H1 (cell line): Measurements from ENCODE around the gene HMGN3. TPM values are rescaled to one million over a fixed set of nuclear protein-coding genes. Genes with fewer than 3 reads are reported as not detected.

Source experiments
- CTCF ChIA-PET: fragments of 300-600 bp; sonication (Branson Sonifier 250); formaldehyde crosslinking; loops from one replicate; lab custom pipeline; 2021; ENCODE audit not compliant: partially characterized antibody; lab: Charles Lee
- POLR2A ChIA-PET: fragments of 300-600 bp; sonication (Branson Sonifier 250); formaldehyde crosslinking; loops from one replicate; lab custom pipeline; 2021; ENCODE audit warnings: inconsistent platforms; ENCODE audit not compliant: partially characterized antibody; lab: Charles Lee
- DNase-seq, 2 experiments: peaks; one replicate each; pipeline versions ENCODE4 v3.0.0 to v3.0.0-alpha.2; 2010 to 2022; ENCODE audit warnings: low spot score in 2 of 2, low read depth in 1 of 2, mixed read lengths in 1 of 2
- FAIRE-seq: peaks from 2 replicates; lab custom pipeline; 2011; peaks lifted over from hg19 to GRCh38; lab: Jason Lieb, UNC
- H2AFZ ChIP-seq: 2 replicates; pipeline ENCODE4 v1.8.1; 2012; ENCODE audit warnings: low read length, inconsistent platforms
- H2AK5ac ChIP-seq: 2 replicates; pipeline ENCODE4 v1.6.1; 2013; ENCODE audit warnings: low read depth, low read length
- H2BK120ac ChIP-seq: replicated peaks from 2 replicates; pipeline ENCODE3; 2013; ENCODE audit warnings: low read depth, low read length, inconsistent platforms
- H2BK12ac ChIP-seq: 2 replicates; pipeline ENCODE4 v1.6.1; 2013; ENCODE audit warnings: low read depth, low read length
- H2BK15ac ChIP-seq: 2 replicates; pipeline ENCODE4 v1.6.1; 2013; ENCODE audit warnings: low read length
- H2BK20ac ChIP-seq: 2 replicates; pipeline ENCODE4 v1.6.1; 2013; ENCODE audit warnings: low read length
- H2BK5ac ChIP-seq: 2 replicates; pipeline ENCODE4 v1.6.1; 2013; ENCODE audit warnings: low read depth, low read length
- H3K14ac ChIP-seq: 2 replicates; pipeline ENCODE4 v1.6.1; 2013; ENCODE audit warnings: inconsistent platforms; ENCODE audit not compliant: insufficient read length
- H3K18ac ChIP-seq: 2 replicates; pipeline ENCODE4 v1.6.1; 2013; ENCODE audit warnings: low read length; ENCODE audit errors: extremely low read depth
- H3K23ac ChIP-seq: 2 replicates; pipeline ENCODE4 v1.6.1; 2013; ENCODE audit warnings: inconsistent platforms; ENCODE audit not compliant: insufficient read length
- H3K23me2 ChIP-seq: 2 replicates; pipeline ENCODE4 v1.6.1; 2013; ENCODE audit warnings: low read depth, low read length
- H3K27ac ChIP-seq: 2 replicates; pipeline ENCODE4 v1.6.1; 2011; ENCODE audit warnings: low read depth, low read length, inconsistent platforms
- H3K27me3 ChIP-seq, 4 experiments: replicated peaks in 1 of 4; 1 replicate in 1 of 4; 2 replicates in 3 of 4; pipeline versions ENCODE4 v1.6.1 to v1.8.1; 2011 to 2013; ENCODE audit warnings: low read length in 3 of 4, mild to moderate bottlenecking in 3 of 4, inconsistent platforms in 2 of 4, mixed read lengths in 2 of 4, moderate library complexity in 1 of 4; ENCODE audit not compliant: control insufficient read depth in 3 of 4, insufficient read depth in 3 of 4; ENCODE audit errors: extremely low read depth in 1 of 4
- H3K36me3 ChIP-seq, 4 experiments: 2 replicates each; pipeline versions ENCODE4 v1.6.1 to v1.8.1; 2011 to 2013; ENCODE audit warnings: mild to moderate bottlenecking in 4 of 4, low read length in 3 of 4, moderate library complexity in 2 of 4, control low read depth in 1 of 4, inconsistent platforms in 1 of 4; ENCODE audit not compliant: insufficient read depth in 4 of 4, control insufficient read depth in 2 of 4
- H3K4ac ChIP-seq: replicated peaks from 2 replicates; pipeline ENCODE3; 2013; ENCODE audit warnings: low read length, low read depth, mixed read lengths, inconsistent platforms; ENCODE audit not compliant: insufficient read length
- H3K4me1 ChIP-seq, 4 experiments: replicated peaks in 1 of 4; 1 replicate in 1 of 4; 2 replicates in 3 of 4; pipeline versions ENCODE4 v1.6.1 to v1.8.1; 2011 to 2013; ENCODE audit warnings: low read length in 3 of 4, inconsistent platforms in 2 of 4, mixed read lengths in 1 of 4; ENCODE audit not compliant: insufficient read depth in 4 of 4, control insufficient read depth in 3 of 4
- H3K4me2 ChIP-seq, 2 experiments: 2 replicates each; pipeline versions ENCODE4 v1.6.1 to v1.8.1; 2011 to 2013; ENCODE audit warnings: low read depth in 2 of 2, low read length in 2 of 2, control low read depth in 1 of 2, inconsistent platforms in 1 of 2, mild to moderate bottlenecking in 1 of 2; ENCODE audit not compliant: insufficient read depth in 1 of 2
- H3K4me3 ChIP-seq, 4 experiments: fragments of 200-600, 300-600 bp in 1 of 4; sonication (generic), shearing (Covaris generic), sonication (Bioruptor Twin) in 1 of 4; 2 replicates each; pipeline versions ENCODE4 v1.5.1 to v1.8.1; 2011 to 2016; ENCODE audit warnings: low read length in 4 of 4, low read depth in 3 of 4, control low read depth in 2 of 4, inconsistent platforms in 2 of 4, mild to moderate bottlenecking in 2 of 4, mixed read lengths in 1 of 4, moderate library complexity in 1 of 4; ENCODE audit not compliant: insufficient read depth in 2 of 4; ENCODE audit errors: extremely low read depth in 1 of 4
- H3K56ac ChIP-seq: replicated peaks from 2 replicates; pipeline ENCODE3; 2013; ENCODE audit warnings: low read depth, mild to moderate bottlenecking, mixed read lengths, low read length, inconsistent platforms; ENCODE audit not compliant: insufficient read length
- H3K79me1 ChIP-seq: 2 replicates; pipeline ENCODE4 v1.6.1; 2013; ENCODE audit warnings: low read depth, low read length, control low read depth
- H3K79me2 ChIP-seq, 2 experiments: 2 replicates each; pipeline versions ENCODE4 v1.6.1 to v1.8.1; 2012 to 2013; ENCODE audit warnings: low read length in 2 of 2, mild to moderate bottlenecking in 2 of 2, inconsistent platforms in 1 of 2; ENCODE audit not compliant: insufficient read depth in 2 of 2, control insufficient read depth in 1 of 2
- H3K9ac ChIP-seq, 4 experiments: replicated peaks in 1 of 4; 1 replicate in 1 of 4; 2 replicates in 3 of 4; pipeline versions ENCODE4 v1.6.1 to v1.8.1; 2011 to 2013; ENCODE audit warnings: low read depth in 3 of 4, low read length in 3 of 4, control low read depth in 2 of 4, mild to moderate bottlenecking in 2 of 4, moderate library complexity in 2 of 4, inconsistent platforms in 1 of 4; ENCODE audit errors: extremely low read depth in 1 of 4
- H3K9me3 ChIP-seq, 2 experiments: 2 replicates each; pipeline versions ENCODE4 v1.6.1 to v1.8.1; 2012 to 2013; ENCODE audit warnings: mild to moderate bottlenecking in 2 of 2, moderate library complexity in 2 of 2, control low read depth in 1 of 2, inconsistent platforms in 1 of 2, low read depth in 1 of 2, low read length in 1 of 2, mixed read lengths in 1 of 2; ENCODE audit not compliant: insufficient read depth in 2 of 2
- H4K20me1 ChIP-seq, 2 experiments: replicated peaks in 1 of 2; 2 replicates each; pipeline versions ENCODE3 to v1.8.1; 2011 to 2013; ENCODE audit warnings: inconsistent platforms in 2 of 2, low read length in 2 of 2, mild to moderate bottlenecking in 1 of 2; ENCODE audit not compliant: insufficient read depth in 2 of 2, control insufficient read depth in 1 of 2
- H4K5ac ChIP-seq: 2 replicates; pipeline ENCODE4 v1.6.1; 2013; ENCODE audit warnings: low read length, low read depth, mixed read lengths, inconsistent platforms; ENCODE audit not compliant: insufficient read length
- H4K8ac ChIP-seq: 2 replicates; pipeline ENCODE4 v1.8.0; 2013; ENCODE audit warnings: mild to moderate bottlenecking, moderate library complexity, low read length, inconsistent platforms; ENCODE audit not compliant: insufficient read depth; ENCODE audit errors: extremely low read depth
- H4K91ac ChIP-seq: replicated peaks from 2 replicates; pipeline ENCODE3; 2013; ENCODE audit warnings: low read length, mixed read lengths, inconsistent platforms; ENCODE audit not compliant: insufficient read length
- BCL11A ChIP-seq, 2 experiments: IDR thresholded peaks; one replicate each; pipeline ENCODE4 v1.6.1; 2011; ENCODE audit warnings: low read depth in 2 of 2, low read length in 2 of 2, mild to moderate bottlenecking in 2 of 2
- CBX5 ChIP-seq: fragments of 300-800, 300-1000 bp; sonication (generic); IDR thresholded peaks from 2 replicates; pipeline ENCODE4 v1.7.1; 2016; ENCODE audit warnings: antibody characterized with exemption, low read length, low read depth
- CEBPB ChIP-seq: IDR thresholded peaks from 2 replicates; pipeline ENCODE4 v1.6.1; 2012; ENCODE audit warnings: low read depth, low read length
- EZH2 ChIP-seq: fragments of 200-600 bp; sonication (generic); IDR thresholded peaks from 2 replicates; pipeline ENCODE4 v1.7.1; 2012; ENCODE audit warnings: low read depth, mild to moderate bottlenecking, moderate library complexity, low read length, inconsistent platforms; ENCODE audit not compliant: severe bottlenecking
- JUN ChIP-seq: IDR thresholded peaks from 2 replicates; pipeline ENCODE4 v1.6.1; 2011; ENCODE audit warnings: low read depth, mild to moderate bottlenecking, improper control_type of control experiment, low read length
- KDM1A ChIP-seq: fragments of 200-600, 300-600 bp; sonication (generic); IDR thresholded peaks from 2 replicates; pipeline ENCODE4 v1.7.1; 2016; ENCODE audit warnings: mild to moderate bottlenecking, low read length, borderline replicate concordance
- NRF1 ChIP-seq: IDR thresholded peaks from 2 replicates; pipeline ENCODE4 v1.6.1; 2011; ENCODE audit warnings: mild to moderate bottlenecking, low read depth, low read length, improper control_type of control experiment
- POLR2A ChIP-seq, 2 experiments: IDR thresholded peaks; 1 replicate in 1 of 2; 2 replicates in 1 of 2; pipeline ENCODE4 v1.6.1; 2011; ENCODE audit warnings: low read depth in 2 of 2, low read length in 2 of 2, mild to moderate bottlenecking in 2 of 2; ENCODE audit errors: control extremely low read depth in 1 of 2
- SAP30 ChIP-seq: fragments of 300-600 bp; sonication (generic); IDR thresholded peaks from 2 replicates; pipeline ENCODE4 v1.7.1; 2012; ENCODE audit warnings: low read length, moderate library complexity, mild to moderate bottlenecking, inconsistent platforms; ENCODE audit not compliant: insufficient read depth, insufficient replicate concordance
- SIN3A ChIP-seq, 2 experiments: IDR thresholded peaks in 1 of 2; conservative IDR thresholded peaks in 1 of 2; 2 replicates each; pipeline ENCODE4 v1.6.1; 2011 to 2012; ENCODE audit warnings: low read length in 2 of 2, improper control_type of control experiment in 1 of 2, low read depth in 1 of 2, mild to moderate bottlenecking in 1 of 2
- SUZ12 ChIP-seq: fragments of 200-600 bp; sonication (generic); IDR thresholded peaks from 2 replicates; pipeline ENCODE4 v1.6.1; 2012; ENCODE audit warnings: mild to moderate bottlenecking, inconsistent platforms, low read length, moderate library complexity, mixed read lengths
- YY1 ChIP-seq: IDR thresholded peaks from 2 replicates; pipeline ENCODE4 v1.6.1; 2011; ENCODE audit warnings: low read depth, mild to moderate bottlenecking, low read length
- WGBS, 2 experiments: shearing (Covaris generic) in 1 of 2; methylation state at CpG; one replicate each; pipeline versions ENCODE4 v1.1.6 to v1.1.7; 2013 to 2015; ENCODE audit warnings: low lambda C conversion rate in 2 of 2, mixed read lengths in 2 of 2, inconsistent platforms in 1 of 2, low coverage in 1 of 2, missing lambda C conversion rate in 1 of 2; ENCODE audit not compliant: insufficient replicate concordance in 2 of 2, insufficient coverage in 1 of 2, insufficient read length in 1 of 2; ENCODE audit errors: extremely low coverage in 1 of 2, missing lambda C conversion rate in 1 of 2; 5-methylcytosine and 5-hydroxymethylcytosine counted together
- polyA plus RNA-seq, 7 experiments: library from polyadenylated mRNA; depleted of rRNA in 3 of 7; stranded (reverse) in 5 of 7; unstranded in 2 of 7; fragments of >200 nt in 5 of 7; fragments of 200-250 nt in 2 of 7; gene quantifications; 1 replicate in 5 of 7; 2 replicates in 1 of 7; 4 replicates in 1 of 7; pipeline versions ENCODE4 v1.2.1 to v1.2.3, GENCODE V29; 2011 to 2013; ENCODE audit warnings: missing spikeins in 2 of 7, mixed read lengths in 2 of 7
- total RNA-seq: library from RNA; stranded (reverse); fragmentation: NEBNext Ultra II Directional; extraction: Animal tissue kit (Norgen Biotek cat#: 25700); gene quantifications from 2 replicates; pipeline ENCODE4 v1.2.1, GENCODE V29; 2021

Gene HMGN3
- total and polyA plus RNA-seq, 2 of the 8 experiments (the other 6 are each of a cell fraction or from before 2014, with no cell fraction given): 84.4 to 167 TPM

DNA sequence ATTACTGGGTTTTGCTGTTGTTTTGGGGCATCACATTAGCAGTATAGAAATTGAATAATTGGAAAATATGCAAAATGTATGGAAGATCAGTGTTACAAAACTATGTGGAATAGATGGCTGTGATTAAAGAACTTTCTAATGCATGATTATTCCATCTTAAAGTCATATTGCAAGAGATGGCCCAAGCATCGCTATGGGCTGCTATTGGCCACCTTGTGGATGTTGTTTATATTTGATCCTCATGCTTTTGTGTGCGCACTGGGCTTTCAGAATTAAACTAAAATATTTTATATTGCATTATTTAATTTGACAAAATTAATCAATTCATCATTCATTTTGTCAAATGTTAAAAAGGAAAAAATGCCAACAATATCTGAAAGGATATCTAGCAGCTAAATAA is 16.1 kb upstream of the HMGN3 start:
- Histone ChIP-seq H3K4ac (no peak overlapping the region), H2BK15ac (no peak overlapping the region), H2AFZ (no peak overlapping the region), H2BK20ac (no peak overlapping the region), H3K27ac (no peak overlapping the region), H2BK12ac (no peak overlapping the region), H3K18ac (no peak overlapping the region), H3K36me3 (no peaks in the 10 kb centered on the region), H4K8ac (no peak overlapping the region), H3K9me3 (peaks cover 0 to 2% of the 10 kb centered on the region in 2 experiments; a peak in 1 of 4 replicates), H3K56ac (no peak overlapping the region), H2BK120ac (no peak overlapping the region), H3K27me3 (no peaks in the 10 kb centered on the region), H3K79me2 (no peaks in the 10 kb centered on the region), H3K4me1 (no peaks in the 10 kb centered on the region), H3K4me2 (no peak overlapping the region), H4K20me1 (no peaks in the 10 kb centered on the region), H4K5ac (no peak overlapping the region), H3K14ac (no peak overlapping the region), H3K9ac (no peak overlapping the region), H3K23ac (no peak overlapping the region), H3K23me2 (no peaks in the 10 kb centered on the region), H3K79me1 (no peaks in the 10 kb centered on the region), H2BK5ac (no peak overlapping the region), H4K91ac (no peak overlapping the region), H3K4me3 (no peak overlapping the region), H2AK5ac (no peak overlapping the region)
- ChIA-PET POLR2A (no interaction called here), CTCF (interaction anchor here (0.7 to 1.3 kb wide), 4 partner anchors 9 to 319 kb away, joined by 3 to 5 read pairs (median 4); no protein-coding TSS in a partner anchor)
- 81% methylated on average over 2 of the region's 2 CpGs; no CpG with 5 or more reads in 1 of the 2 experiments for WGBS, 2 experiments
- FAIRE-seq (no peak), DNase-seq (no peak)
- TF ChIP-seq CBX5: no peak
- no peak for TF ChIP-seq EZH2
- TF ChIP-seq POLR2A (IDR thresholded peaks at IDR 0.05; ENCODE audit: control extremely low read depth in 1 of 2, low read depth in 2 of 2, low read length in 2 of 2): no peak
- no peak for TF ChIP-seq SUZ12
- TF ChIP-seq CEBPB: no peak
- TF ChIP-seq NRF1: no peak
- no peak for TF ChIP-seq KDM1A
- no peak for TF ChIP-seq YY1
- TF ChIP-seq SIN3A (conservative IDR thresholded peaks at IDR 0.05 in 1 of 2, IDR thresholded peaks at IDR 0.05 in 1 of 2; ENCODE audit: low read depth in 1 of 2, low read length in 2 of 2): no peak
- no peak for TF ChIP-seq SAP30
- TF ChIP-seq JUN: no peak
- TF ChIP-seq BCL11A (IDR thresholded peaks at IDR 0.05; ENCODE audit: low read depth in 2 of 2, low read length in 2 of 2): no peak
